Measurements from ENCODE around the gene PLPPR4. TPM values are rescaled to one million over a fixed set of nuclear protein-coding genes. Genes with fewer than 3 reads are reported as not detected.

The PLPPR4 gene
- total RNA-seq, 4 donors from 2014 or later, result 1.8 to 7.2 (median 3.4) TPM

DNA sequence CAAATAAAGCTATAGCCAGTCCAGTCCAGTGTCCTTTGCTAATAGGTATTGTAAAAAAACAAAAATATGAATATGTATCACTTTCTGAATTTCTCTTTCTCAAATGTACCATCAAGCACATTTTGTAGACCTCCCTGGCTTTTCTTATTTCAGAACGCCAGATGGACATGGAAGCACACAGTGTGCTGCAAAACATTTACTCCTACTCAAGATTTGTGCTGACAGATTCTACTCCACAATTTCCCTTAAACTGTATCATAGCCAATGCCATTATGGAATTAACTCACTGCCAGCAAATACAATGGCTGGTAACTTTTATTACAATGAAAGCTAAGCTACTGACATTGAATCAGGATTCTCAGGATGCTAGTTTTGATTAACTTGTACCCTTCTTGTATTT, 30.8 kb upstream of the PLPPR4 start:
- no peaks in the 10 kb centered on the region for H3K9me3 ChIP-seq
- H3K27me3 ChIP-seq, result no peaks in the 10 kb centered on the region
- DNase-seq (ENCODE audit: low spot score in 2 of 2), result no peak
- WGBS, result 85% methylated on average over 1 of the region's 1 CpG
- no peak overlapping the region for H3K27ac ChIP-seq
- TF ChIP-seq, protein P1, sequence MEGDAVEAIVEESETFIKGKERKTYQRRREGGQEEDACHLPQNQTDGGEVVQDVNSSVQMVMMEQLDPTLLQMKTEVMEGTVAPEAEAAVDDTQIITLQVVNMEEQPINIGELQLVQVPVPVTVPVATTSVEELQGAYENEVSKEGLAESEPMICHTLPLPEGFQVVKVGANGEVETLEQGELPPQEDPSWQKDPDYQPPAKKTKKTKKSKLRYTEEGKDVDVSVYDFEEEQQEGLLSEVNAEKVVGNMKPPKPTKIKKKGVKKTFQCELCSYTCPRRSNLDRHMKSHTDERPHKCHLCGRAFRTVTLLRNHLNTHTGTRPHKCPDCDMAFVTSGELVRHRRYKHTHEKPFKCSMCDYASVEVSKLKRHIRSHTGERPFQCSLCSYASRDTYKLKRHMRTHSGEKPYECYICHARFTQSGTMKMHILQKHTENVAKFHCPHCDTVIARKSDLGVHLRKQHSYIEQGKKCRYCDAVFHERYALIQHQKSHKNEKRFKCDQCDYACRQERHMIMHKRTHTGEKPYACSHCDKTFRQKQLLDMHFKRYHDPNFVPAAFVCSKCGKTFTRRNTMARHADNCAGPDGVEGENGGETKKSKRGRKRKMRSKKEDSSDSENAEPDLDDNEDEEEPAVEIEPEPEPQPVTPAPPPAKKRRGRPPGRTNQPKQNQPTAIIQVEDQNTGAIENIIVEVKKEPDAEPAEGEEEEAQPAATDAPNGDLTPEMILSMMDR (IDR thresholded peaks at IDR 0.05), result no peak
- TF ChIP-seq EP300 (IDR thresholded peaks at IDR 0.05) (no peak), POLR2A (IDR thresholded peaks at IDR 0.05) (no peak), POLR2AphosphoS5 (IDR thresholded peaks at IDR 0.05) (no peak)
- no peaks in the 10 kb centered on the region for H3K4me1 ChIP-seq
- no peak overlapping the region for H3K4me3 ChIP-seq
- no peaks in the 10 kb centered on the region for H3K36me3 ChIP-seq

DNA sequence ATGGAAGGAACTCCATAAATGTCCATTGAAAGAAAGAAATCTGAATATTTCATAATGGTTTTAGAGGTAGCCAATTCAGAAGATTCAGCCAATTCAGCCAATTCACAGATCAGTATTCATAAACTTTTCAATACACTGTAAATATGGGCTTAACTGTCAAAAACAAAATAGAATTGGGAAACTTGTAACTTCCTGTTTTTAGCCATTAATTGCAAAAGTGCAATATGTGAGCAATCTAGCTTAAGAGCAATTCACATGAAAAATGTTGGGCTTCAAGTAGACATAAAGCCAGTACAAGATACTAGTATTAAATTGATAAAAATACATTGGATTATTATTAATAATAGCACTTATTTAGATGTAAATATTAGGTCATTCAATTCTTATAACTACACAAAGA, 27.5 kb upstream of the PLPPR4 start:
- no peak overlapping the region for H3K4me3 ChIP-seq
- TF ChIP-seq POLR2AphosphoS5 (IDR thresholded peaks at IDR 0.05), result no peak
- no peak for TF ChIP-seq EP300 (IDR thresholded peaks at IDR 0.05)
- no peak for TF ChIP-seq POLR2A (IDR thresholded peaks at IDR 0.05)
- TF ChIP-seq, protein P1 (IDR thresholded peaks at IDR 0.05), result no peak

DNA sequence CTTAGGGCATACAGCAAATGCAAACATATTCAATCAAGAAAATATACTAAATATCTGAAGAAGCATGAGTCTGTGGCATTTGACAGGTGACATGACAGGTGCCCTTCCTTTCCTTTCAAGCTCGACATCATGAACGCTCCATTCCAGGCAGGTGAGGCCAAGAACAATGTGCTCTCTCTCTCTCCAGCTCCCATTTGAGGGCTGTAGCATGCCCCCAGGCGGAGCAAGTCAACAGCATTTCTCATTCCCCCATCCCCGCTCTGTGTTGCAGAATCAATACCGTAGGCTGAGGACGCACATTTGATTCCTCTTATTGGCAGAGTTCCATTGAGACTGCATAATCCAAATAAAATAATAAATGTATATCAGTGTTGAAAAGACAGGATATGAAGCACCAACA, 24.6 kb upstream of the PLPPR4 start:
- H3K9me3 ChIP-seq, result no peaks in the 10 kb centered on the region
- H3K27ac ChIP-seq, result no peak overlapping the region
- H3K27me3 ChIP-seq, result no peaks in the 10 kb centered on the region
- WGBS, result 42% methylated on average over 6 of the region's 6 CpGs
- DNase-seq (ENCODE audit: low spot score in 2 of 2), result no peak
- no peaks in the 10 kb centered on the region for H3K36me3 ChIP-seq
- H3K4me3 ChIP-seq, result no peak overlapping the region
- no peak for TF ChIP-seq EP300 (IDR thresholded peaks at IDR 0.05)
- no peak for TF ChIP-seq POLR2AphosphoS5 (IDR thresholded peaks at IDR 0.05)
- TF ChIP-seq, protein P1 (IDR thresholded peaks at IDR 0.05), result no peak
- TF ChIP-seq POLR2A (IDR thresholded peaks at IDR 0.05), result no peak
- H3K4me1 ChIP-seq, result no peaks in the 10 kb centered on the region

More for the DNA sequence above, 27.5 kb upstream of the PLPPR4 start:
- Histone ChIP-seq H3K36me3 (no peaks in the 10 kb centered on the region), H3K4me1 (no peaks in the 10 kb centered on the region), H3K27me3 (no peaks in the 10 kb centered on the region), H3K27ac (no peak overlapping the region), H3K9me3 (no peaks in the 10 kb centered on the region)
- DNase-seq (ENCODE audit: low spot score in 2 of 2), result no peak

DNA sequence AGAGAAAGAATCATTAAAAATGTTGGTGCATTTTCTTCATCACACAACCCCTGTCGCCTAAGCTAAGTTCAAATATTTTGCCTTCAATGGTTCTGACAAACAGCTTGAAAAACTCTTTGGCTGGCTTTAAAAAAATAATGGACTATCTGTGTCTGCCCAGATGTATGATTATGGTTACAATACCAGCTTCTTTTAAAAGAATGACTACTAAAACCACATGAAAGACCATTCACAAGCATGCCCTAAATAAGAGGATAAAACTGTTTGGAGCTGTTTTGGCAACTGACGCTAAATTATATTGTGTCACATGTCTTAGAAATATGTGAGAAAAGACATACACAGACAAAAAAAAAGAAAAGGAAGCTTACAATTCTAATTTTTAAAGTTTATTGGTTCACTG, 23.7 kb upstream of the PLPPR4 start:
- WGBS, result 77% methylated on average over 2 of the region's 2 CpGs
- TF ChIP-seq EP300 (IDR thresholded peaks at IDR 0.05), result no peak
- TF ChIP-seq POLR2A (IDR thresholded peaks at IDR 0.05), result no peak
- TF ChIP-seq, protein P1 (IDR thresholded peaks at IDR 0.05), result no peak
- no peak for TF ChIP-seq POLR2AphosphoS5 (IDR thresholded peaks at IDR 0.05)

DNA sequence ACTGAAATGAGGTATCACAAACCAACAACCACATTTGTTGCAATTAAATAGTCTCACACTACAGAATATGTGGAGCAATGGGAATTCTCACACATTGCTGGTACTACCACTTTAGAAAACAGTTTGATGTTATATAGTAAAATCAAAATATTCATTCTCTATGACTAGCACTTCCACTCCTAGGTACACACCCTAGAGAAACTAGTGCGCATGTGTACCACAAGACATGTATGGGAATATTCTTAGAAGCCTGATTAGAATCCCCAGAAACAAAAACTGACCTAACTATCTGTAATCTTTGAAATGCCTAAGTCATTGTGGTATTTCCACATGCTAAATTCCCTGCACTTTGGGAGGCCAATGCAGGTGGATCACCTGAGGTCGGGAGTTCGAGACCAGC, 18.1 kb upstream of the PLPPR4 start:
- Histone ChIP-seq H3K4me3 (no peak overlapping the region), H3K4me1 (no peaks in the 10 kb centered on the region), H3K9me3 (no peaks in the 10 kb centered on the region), H3K27me3 (no peaks in the 10 kb centered on the region), H3K27ac (no peak overlapping the region), H3K36me3 (no peaks in the 10 kb centered on the region)
- DNase-seq (ENCODE audit: low spot score in 2 of 2), result no peak
- 95% methylated on average over 3 of the region's 3 CpGs for WGBS
- TF ChIP-seq EP300 (IDR thresholded peaks at IDR 0.05) (no peak), POLR2AphosphoS5 (IDR thresholded peaks at IDR 0.05) (no peak), POLR2A (IDR thresholded peaks at IDR 0.05) (no peak)
- TF ChIP-seq, protein P1 (IDR thresholded peaks at IDR 0.05), result no peak

More for the DNA sequence above, 23.7 kb upstream of the PLPPR4 start:
- H3K27ac ChIP-seq, result no peak overlapping the region
- DNase-seq (ENCODE audit: low spot score in 2 of 2), result no peak
- H3K4me3 ChIP-seq, result no peak overlapping the region
- no peaks in the 10 kb centered on the region for H3K9me3 ChIP-seq
- H3K36me3 ChIP-seq, result no peaks in the 10 kb centered on the region
- H3K4me1 ChIP-seq, result no peaks in the 10 kb centered on the region
- no peaks in the 10 kb centered on the region for H3K27me3 ChIP-seq

All from suprapubic skin (tissue), 4 donors.